Cardiac fibroblast (primary cell): Measurements from ENCODE around the gene EBLN2.

Experiments used
- DNase-seq, 2 donors: peaks; one replicate each; pipeline versions ENCODE4 v3.0.0 to v3.0.0-alpha.2; 2010; ENCODE audit warnings: low read depth in 2 of 2
- H3K4me3 ChIP-seq, 2 donors: replicated peaks in 1 of 2; 1 replicate in 1 of 2; 2 replicates in 1 of 2; pipeline ENCODE4 v1.5.1; 2011; ENCODE audit warnings: low read depth in 2 of 2, low read length in 2 of 2, mild to moderate bottlenecking in 2 of 2, moderate library complexity in 1 of 2
- TF ChIP-seq, protein P1 (sequence below): IDR thresholded peaks from one replicate; pipeline ENCODE4 v1.5.1; 2011; ENCODE audit warnings: low read depth, mild to moderate bottlenecking, low read length, inconsistent platforms

EBLN2 gene

DNA sequence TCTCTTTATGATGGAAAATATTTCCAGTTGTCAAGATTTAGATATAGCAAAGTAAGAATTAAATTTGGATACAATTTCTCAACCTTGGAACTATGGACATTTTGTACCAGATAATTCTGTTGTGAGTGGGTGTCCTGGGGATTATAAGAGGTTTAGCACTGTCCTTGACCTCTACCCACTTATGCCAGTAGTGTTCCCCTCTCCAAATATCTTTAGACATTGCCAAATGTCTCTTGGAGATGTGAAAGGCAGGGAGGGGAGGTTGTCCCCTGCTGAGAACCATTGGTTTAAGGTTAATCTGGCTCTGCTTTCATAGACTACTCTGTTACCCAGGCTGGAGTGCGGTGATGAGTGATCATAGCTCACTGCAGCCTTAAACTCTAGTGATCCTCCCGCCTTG, at the start of gene EBLN2:
TSS of gene EBLN2 (plus strand) at position 244 of the 400 bp plus-strand sequence. CDS start 423 bp downstream, outside the sequence.
- no peak for DNase-seq
- TF ChIP-seq, protein P1, sequence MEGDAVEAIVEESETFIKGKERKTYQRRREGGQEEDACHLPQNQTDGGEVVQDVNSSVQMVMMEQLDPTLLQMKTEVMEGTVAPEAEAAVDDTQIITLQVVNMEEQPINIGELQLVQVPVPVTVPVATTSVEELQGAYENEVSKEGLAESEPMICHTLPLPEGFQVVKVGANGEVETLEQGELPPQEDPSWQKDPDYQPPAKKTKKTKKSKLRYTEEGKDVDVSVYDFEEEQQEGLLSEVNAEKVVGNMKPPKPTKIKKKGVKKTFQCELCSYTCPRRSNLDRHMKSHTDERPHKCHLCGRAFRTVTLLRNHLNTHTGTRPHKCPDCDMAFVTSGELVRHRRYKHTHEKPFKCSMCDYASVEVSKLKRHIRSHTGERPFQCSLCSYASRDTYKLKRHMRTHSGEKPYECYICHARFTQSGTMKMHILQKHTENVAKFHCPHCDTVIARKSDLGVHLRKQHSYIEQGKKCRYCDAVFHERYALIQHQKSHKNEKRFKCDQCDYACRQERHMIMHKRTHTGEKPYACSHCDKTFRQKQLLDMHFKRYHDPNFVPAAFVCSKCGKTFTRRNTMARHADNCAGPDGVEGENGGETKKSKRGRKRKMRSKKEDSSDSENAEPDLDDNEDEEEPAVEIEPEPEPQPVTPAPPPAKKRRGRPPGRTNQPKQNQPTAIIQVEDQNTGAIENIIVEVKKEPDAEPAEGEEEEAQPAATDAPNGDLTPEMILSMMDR: no peak
- H3K4me3 ChIP-seq: no peak within 1 kb of the TSS

GRCh38 chr3:73018298-73018697, 43.2 kb upstream of the EBLN2 start:
- no peak for DNase-seq

DNA sequence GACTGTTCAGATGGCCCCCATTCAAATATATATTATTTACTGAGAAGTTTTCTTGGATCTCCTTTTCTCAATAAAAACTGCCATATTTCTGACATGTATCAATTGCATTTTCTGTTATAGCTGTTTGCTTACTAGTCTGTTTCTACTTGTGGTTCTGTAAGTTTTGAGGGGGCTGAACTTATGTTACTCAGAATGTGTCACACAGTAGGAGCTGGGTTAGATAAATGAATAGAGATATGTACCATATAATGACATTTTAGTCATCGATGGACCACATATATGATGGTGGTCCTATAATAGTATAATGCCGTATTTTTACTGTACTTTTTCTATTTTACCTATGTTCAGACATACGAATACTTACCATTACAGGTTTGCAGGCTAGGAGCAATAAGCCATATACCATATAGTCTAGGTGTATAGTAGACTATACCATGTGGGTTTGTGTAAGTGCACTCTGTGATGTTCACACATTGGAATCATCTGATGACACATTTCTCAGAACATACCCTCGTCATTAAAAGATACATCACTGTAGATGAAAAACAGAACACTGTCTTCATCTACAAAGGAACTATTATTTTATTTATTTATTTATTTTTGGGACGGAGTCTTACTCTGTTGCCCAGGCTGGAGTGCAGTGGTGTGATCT, 42.5 kb upstream of the EBLN2 start:
- H3K4me3 ChIP-seq: no peak overlapping the region
- no peak for DNase-seq
- TF ChIP-seq, protein P1: no peak

More at GRCh38 chr3:73018298-73018697, 43.2 kb upstream of the EBLN2 start:
- TF ChIP-seq, protein P1: no peak
- H3K4me3 ChIP-seq: no peak overlapping the region

DNA sequence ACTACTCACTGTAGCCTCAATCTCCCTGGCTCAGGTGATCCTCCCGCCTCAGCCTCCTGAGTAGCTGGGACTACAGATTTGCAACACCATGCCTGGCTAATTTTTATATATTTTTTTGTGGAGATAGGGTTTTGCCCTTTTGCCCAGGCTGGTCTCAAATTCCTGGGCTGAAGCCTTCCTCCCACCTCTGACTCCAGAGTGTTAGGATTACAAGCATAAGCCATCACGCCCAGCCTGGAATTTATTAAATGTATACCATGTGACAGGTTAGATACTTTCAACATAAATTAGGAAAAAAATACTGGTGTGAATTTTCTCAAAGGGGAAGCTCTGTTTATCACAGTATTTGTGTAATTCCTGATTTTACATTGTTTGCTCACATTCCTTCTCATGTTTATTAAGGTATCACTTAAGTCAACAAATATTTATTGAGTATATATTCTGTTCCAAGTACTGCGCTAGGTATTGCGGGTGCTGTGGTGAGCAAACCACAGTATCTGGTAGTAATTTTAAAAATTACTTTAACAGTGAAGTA, 40.1 kb upstream of the EBLN2 start:
- DNase-seq: no peak
- no peak overlapping the region for H3K4me3 ChIP-seq
- TF ChIP-seq, protein P1: no peak

- H3K4me3 ChIP-seq: no peak overlapping the region
- TF ChIP-seq, protein P1: no peak
- DNase-seq: no peak
These were observed 36.6 kb upstream of the EBLN2 start for GRCh38 chr3:73024836-73025235.

GRCh38 chr3:73026111-73026759, 35.2 kb upstream of the EBLN2 start:
- TF ChIP-seq, protein P1: no peak
- no peak overlapping the region for H3K4me3 ChIP-seq
- no peak for DNase-seq
